Loucy (cell line): ENCODE results near the gene DLL1.

ENCODE experiments used
- H2AFZ ChIP-seq: fragments of 200-600 bp; sonication (generic); 2 replicates; pipeline ENCODE4 v1.6.0; 2016; ENCODE audit warnings: antibody characterized with exemption, mild to moderate bottlenecking, low read length, moderate library complexity
- H3F3A ChIP-seq: fragments of 200-600 bp; 2 replicates; pipeline ENCODE4 v1.6.0; 2016; ENCODE audit warnings: antibody characterized with exemption, low read depth, mild to moderate bottlenecking
- H3K27me3 ChIP-seq: fragments of 200-600 bp; sonication (generic); 2 replicates; pipeline ENCODE4 v1.6.1; 2014; ENCODE audit warnings: low read length, mild to moderate bottlenecking; ENCODE audit not compliant: insufficient read depth, poor library complexity, severe bottlenecking
- H3K36me3 ChIP-seq: fragments of 200-600 bp; sonication (generic); 2 replicates; pipeline ENCODE4 v1.6.1; 2016; ENCODE audit warnings: low read length; ENCODE audit not compliant: insufficient read depth
- H3K4me1 ChIP-seq: fragments of 200-600 bp; sonication (generic); 2 replicates; pipeline ENCODE4 v1.5.1; 2014; ENCODE audit warnings: low read length, mild to moderate bottlenecking; ENCODE audit not compliant: insufficient read depth, poor library complexity, severe bottlenecking
- H3K4me2 ChIP-seq: fragments of 200-600 bp; sonication (generic); 2 replicates; pipeline ENCODE4 v1.6.0; 2014; ENCODE audit warnings: antibody characterized with exemption, low read length, low read depth, mild to moderate bottlenecking; ENCODE audit not compliant: poor library complexity, severe bottlenecking
- H3K4me3 ChIP-seq: fragments of 200-600 bp; sonication (generic); 2 replicates; pipeline ENCODE4 v1.5.1; 2014; ENCODE audit warnings: low read length, mild to moderate bottlenecking, mixed read lengths; ENCODE audit not compliant: poor library complexity, severe bottlenecking
- H3K79me2 ChIP-seq: fragments of 200-600 bp; sonication (generic); 2 replicates; pipeline ENCODE4 v1.6.1; 2014; ENCODE audit warnings: low read length; ENCODE audit not compliant: insufficient read depth
- H3K9ac ChIP-seq: fragments of 200-600 bp; sonication (generic); 2 replicates; pipeline ENCODE4 v1.6.0; 2014; ENCODE audit warnings: mild to moderate bottlenecking, low read depth, low read length, moderate library complexity; ENCODE audit not compliant: poor library complexity, severe bottlenecking
- H3K9me2 ChIP-seq: fragments of 200-600 bp; sonication (generic); replicated peaks from 2 replicates; pipeline ENCODE4 v1.6.1; 2016; ENCODE audit warnings: low read depth, low read length, mixed read lengths
- H3K9me3 ChIP-seq: fragments of 200-600 bp; sonication (generic); 2 replicates; pipeline ENCODE4 v1.6.1; 2014; ENCODE audit warnings: mild to moderate bottlenecking, antibody characterized with exemption, low read length, low read depth; ENCODE audit not compliant: insufficient read depth
- H4K20me1 ChIP-seq: fragments of 200-600 bp; sonication (generic); 2 replicates; pipeline ENCODE4 v1.6.0; 2014; ENCODE audit warnings: antibody characterized with exemption, low read length, mild to moderate bottlenecking; ENCODE audit not compliant: insufficient read depth, poor library complexity, severe bottlenecking
- CTCF ChIP-seq: fragments of 200-600 bp; sonication (generic); conservative IDR thresholded peaks from 2 replicates; pipeline ENCODE4 v1.5.1; 2014; ENCODE audit warnings: mild to moderate bottlenecking, antibody characterized with exemption, low read length
- EZH2phosphoT487 ChIP-seq: fragments of 200-600 bp; IDR thresholded peaks from 2 replicates; pipeline ENCODE4 v1.6.1; 2018; ENCODE audit warnings: antibody characterized with exemption, mild to moderate bottlenecking, moderate library complexity, borderline replicate concordance

The DLL1 gene

GRCh38 chr6:170286246-170286933 is 4.5 kb downstream of the DLL1 start:
- H3K9ac ChIP-seq = no peak overlapping the region
- no peaks in the 10 kb centered on the region for H3K9me2 ChIP-seq
- no peak overlapping the region for H2AFZ ChIP-seq
- no peaks in the 10 kb centered on the region for H3K36me3 ChIP-seq
- H4K20me1 ChIP-seq = no peaks in the 10 kb centered on the region
- H3K9me3 ChIP-seq = no peaks in the 10 kb centered on the region
- H3K27me3 ChIP-seq = no peaks in the 10 kb centered on the region
- no peak overlapping the region for H3K4me2 ChIP-seq
- H3F3A ChIP-seq = no peaks in the 10 kb centered on the region
- H3K79me2 ChIP-seq = no peaks in the 10 kb centered on the region
- no peak overlapping the region for H3K4me3 ChIP-seq
- no peak for TF ChIP-seq CTCF
- no peak for TF ChIP-seq EZH2phosphoT487
- no peaks in the 10 kb centered on the region for H3K4me1 ChIP-seq

- Histone ChIP-seq H3K9me2 (no peaks in the 10 kb centered on the region), H3K4me1 (peaks cover 3% of the 10 kb centered on the region), H4K20me1 (no peaks in the 10 kb centered on the region), H3K4me3 (no peak overlapping the region), H3F3A (no peaks in the 10 kb centered on the region), H3K36me3 (no peaks in the 10 kb centered on the region), H3K9ac (no peak overlapping the region), H3K9me3 (no peaks in the 10 kb centered on the region), H3K27me3 (no peaks in the 10 kb centered on the region), H3K79me2 (no peaks in the 10 kb centered on the region), H3K4me2 (no peak overlapping the region), H2AFZ (no peak overlapping the region)
- TF ChIP-seq CTCF = no peak
- TF ChIP-seq EZH2phosphoT487 = no peak
Observed at GRCh38 chr6:170285482-170285881, 5.4 kb downstream of the DLL1 start.

GRCh38 chr6:170284866-170285469 is 5.9 kb downstream of the DLL1 start:
- TF ChIP-seq EZH2phosphoT487 = no peak
- TF ChIP-seq CTCF = no peak
- no peaks in the 10 kb centered on the region for H3F3A ChIP-seq

More at GRCh38 chr6:170284866-170285469, 5.9 kb downstream of the DLL1 start:
- Histone ChIP-seq H3K9me2 (no peaks in the 10 kb centered on the region), H2AFZ (no peak overlapping the region), H3K9me3 (no peaks in the 10 kb centered on the region), H3K4me3 (no peak overlapping the region), H3K9ac (no peak overlapping the region), H3K4me1 (peaks cover 8% of the 10 kb centered on the region), H3K27me3 (no peaks in the 10 kb centered on the region), H3K79me2 (no peaks in the 10 kb centered on the region), H3K36me3 (no peaks in the 10 kb centered on the region), H4K20me1 (no peaks in the 10 kb centered on the region), H3K4me2 (no peak overlapping the region)
